ENCODE measurements around the gene ARID3B.

The ARID3B gene

DNA sequence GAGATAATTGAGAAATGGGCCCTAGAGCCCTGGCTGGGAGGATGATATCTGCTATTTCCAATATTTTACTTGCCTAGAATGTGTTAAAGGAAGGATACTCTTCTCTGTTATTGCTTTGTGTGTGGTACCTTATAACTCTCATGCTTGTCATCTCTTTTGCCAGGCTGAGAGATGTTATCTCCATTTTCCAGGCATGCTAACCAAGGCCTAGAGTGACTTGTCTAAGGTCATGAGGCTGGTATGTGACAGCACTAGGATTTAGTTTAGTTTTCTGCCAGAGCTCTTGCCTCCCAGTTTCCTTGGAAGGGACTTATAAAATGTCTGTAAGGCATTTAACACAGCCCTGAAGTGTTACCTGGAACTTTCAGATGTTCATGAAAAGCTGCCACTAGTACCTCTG is 76.0 kb downstream of the ARID3B start:
- Histone ChIP-seq H3K4me3 (ENCODE audit: low read depth in 1 of 5, low read length in 5 of 5) (peak overlapping the region; percentile 80 to 98 (median 91)), H3K27me3 (ENCODE audit: control insufficient read depth in 5 of 5, insufficient read depth in 4 of 5, low read length in 5 of 5) (no peaks in the 10 kb centered on the region), H3K9me3 (ENCODE audit: control insufficient read depth in 5 of 5, low read length in 5 of 5) (no peaks in the 10 kb centered on the region), H3K4me1 (ENCODE audit: control insufficient read depth in 5 of 5, insufficient read depth in 5 of 5, low read length in 5 of 5) (peaks cover 9 to 68% (median 58%) of the 10 kb centered on the region in 5 donors), H3K27ac (ENCODE audit: low read depth, low read length) (peak overlapping the region; percentile 96), H3K9ac (ENCODE audit: low read length in 5 of 5) (peak overlapping the region; percentile 93 to 100 (median 100)), H3K36me3 (ENCODE audit: control insufficient read depth in 5 of 5, insufficient read depth in 5 of 5, low read length in 5 of 5) (peaks cover 0 to 36% (median 31%) of the 10 kb centered on the region in 5 donors)

DNA sequence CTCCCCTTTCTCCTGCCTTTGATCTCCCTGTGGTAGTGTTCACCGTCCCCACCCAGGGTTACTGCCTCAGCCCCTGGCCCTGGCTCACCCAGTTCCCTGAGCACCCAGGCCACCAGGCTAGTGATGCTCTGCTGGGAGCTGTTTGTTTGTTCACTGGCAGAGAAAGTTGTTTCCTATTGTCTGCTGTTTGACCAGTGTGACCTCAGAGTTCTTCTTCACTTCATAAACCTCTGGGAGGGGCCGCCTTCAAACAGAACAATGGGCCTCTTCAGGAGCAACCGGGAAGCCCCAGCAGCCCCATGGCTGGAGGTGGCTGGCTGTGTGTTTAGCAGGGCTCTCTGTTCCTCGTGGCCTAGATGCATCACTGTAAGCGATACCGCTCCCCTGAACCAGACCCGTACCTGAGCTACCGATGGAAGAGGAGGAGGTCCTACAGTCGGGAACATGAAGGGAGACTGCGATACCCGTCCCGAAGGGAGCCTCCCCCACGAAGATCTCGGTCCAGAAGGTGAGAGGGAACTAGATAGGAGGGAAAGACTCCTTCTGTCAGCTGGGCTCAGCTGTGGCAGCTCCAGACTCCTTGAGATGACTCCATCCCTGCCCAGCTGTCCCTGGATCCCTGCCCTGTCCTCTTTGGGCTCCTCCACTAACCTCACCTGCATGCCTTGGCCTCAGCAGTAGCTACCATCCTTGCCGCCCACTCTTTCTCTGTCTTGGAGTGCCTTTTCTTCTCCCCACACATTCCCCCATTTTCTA is 78.0 kb downstream of the ARID3B start:
- Histone ChIP-seq H3K27ac (ENCODE audit: low read depth, low read length) (no peak overlapping the region), H3K9ac (ENCODE audit: low read length in 5 of 5) (peak overlapping the region in 1 of 5 donors; percentile 42), H3K4me3 (ENCODE audit: low read depth in 1 of 5, low read length in 5 of 5) (no peak overlapping the region), H3K4me1 (ENCODE audit: control insufficient read depth in 5 of 5, insufficient read depth in 5 of 5, low read length in 5 of 5) (peaks cover 9 to 67% (median 58%) of the 10 kb centered on the region in 5 donors), H3K9me3 (ENCODE audit: control insufficient read depth in 5 of 5, low read length in 5 of 5) (no peaks in the 10 kb centered on the region), H3K27me3 (ENCODE audit: control insufficient read depth in 5 of 5, insufficient read depth in 4 of 5, low read length in 5 of 5) (no peaks in the 10 kb centered on the region), H3K36me3 (ENCODE audit: control insufficient read depth in 5 of 5, insufficient read depth in 5 of 5, low read length in 5 of 5) (peaks cover 0 to 56% (median 51%) of the 10 kb centered on the region in 5 donors)

DNA sequence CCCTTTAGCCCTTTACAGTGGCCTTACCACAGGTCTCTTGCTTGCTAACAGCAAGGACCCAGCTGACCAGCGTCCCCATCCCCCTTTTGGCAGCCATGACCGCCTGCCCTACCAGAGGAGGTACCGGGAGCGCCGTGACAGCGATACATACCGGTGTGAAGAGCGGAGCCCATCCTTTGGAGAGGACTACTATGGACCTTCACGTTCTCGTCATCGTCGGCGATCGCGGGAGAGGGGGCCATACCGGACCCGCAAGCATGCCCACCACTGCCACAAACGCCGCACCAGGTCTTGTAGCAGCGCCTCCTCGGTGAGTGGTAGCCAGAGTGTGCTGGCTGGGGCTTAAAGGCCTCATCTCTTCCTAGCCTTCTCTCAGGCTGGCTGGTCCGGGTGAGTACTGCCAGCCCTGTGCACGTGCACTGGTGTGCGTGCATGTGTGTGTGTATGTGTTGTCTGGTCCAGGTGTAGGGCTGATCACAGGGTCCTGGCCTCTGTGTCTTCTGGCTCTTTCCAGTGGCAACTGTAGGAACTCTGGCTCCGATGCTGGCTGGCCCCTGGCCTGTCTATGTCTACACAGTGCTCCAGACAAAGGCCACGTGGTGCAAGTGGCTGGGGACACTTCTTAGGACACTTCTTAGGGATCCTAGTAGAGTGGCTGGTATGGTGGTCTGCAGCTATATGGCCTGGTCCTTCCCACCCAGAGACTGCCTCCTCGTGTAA is 79.1 kb downstream of the ARID3B start:
- Histone ChIP-seq H3K9ac (ENCODE audit: low read length in 5 of 5) (peak overlapping the region in 1 of 5 donors; percentile 49), H3K4me1 (ENCODE audit: control insufficient read depth in 5 of 5, insufficient read depth in 5 of 5, low read length in 5 of 5) (peaks cover 9 to 58% (median 49%) of the 10 kb centered on the region in 5 donors)

DNA sequence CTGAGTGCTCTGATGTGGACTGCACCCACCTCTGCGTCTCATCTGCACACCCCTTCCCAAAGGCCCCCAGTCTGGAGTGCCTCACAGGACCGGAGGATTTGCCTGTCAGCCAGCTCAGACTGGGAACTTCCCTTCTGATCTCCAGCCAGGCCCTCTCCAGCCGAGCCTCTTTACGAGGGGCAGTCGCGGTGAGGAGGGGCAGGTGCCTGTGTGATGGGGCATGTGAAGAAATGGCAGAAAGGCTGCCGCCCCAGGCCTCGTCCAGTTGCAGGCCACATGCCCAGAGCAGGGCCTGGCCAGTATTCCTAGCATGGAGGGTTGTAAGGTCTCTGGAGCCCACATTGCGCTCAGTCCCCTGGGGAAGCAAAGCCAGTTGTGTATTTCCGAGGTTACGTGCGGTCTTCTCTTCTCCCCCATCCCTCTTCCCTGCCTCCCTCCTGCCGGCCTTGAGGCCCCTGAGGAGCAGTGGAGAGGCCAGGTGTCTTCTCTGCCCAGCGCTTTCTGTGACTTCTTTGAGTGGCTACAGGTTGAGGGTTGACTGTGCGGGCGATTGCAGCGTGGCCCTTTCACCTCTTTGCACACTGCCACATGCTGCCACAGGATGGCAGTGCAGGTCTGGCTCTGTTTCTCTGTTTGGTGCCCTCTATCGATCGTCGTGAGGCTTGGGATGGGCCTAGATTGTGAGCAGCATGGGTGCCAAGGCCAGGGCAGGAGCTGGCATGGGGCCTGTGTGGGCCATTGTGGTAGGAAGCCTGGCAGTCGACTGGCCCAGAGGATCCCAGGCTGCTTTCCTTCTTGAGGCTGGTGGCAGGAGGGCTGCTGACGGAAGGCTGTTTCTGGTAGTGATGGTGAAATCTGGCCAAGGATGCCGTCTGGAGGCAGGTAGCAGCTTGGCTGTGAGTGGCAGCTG is 79.9 kb downstream of the ARID3B start:
- peaks cover 9 to 56% (median 47%) of the 10 kb centered on the region in 5 donors for H3K4me1 ChIP-seq (ENCODE audit: control insufficient read depth in 5 of 5, insufficient read depth in 5 of 5, low read length in 5 of 5)
- H3K9me3 ChIP-seq (ENCODE audit: control insufficient read depth in 5 of 5, low read length in 5 of 5): no peaks in the 10 kb centered on the region

More for the DNA sequence above, 79.1 kb downstream of the ARID3B start:
- Histone ChIP-seq H3K36me3 (ENCODE audit: control insufficient read depth in 5 of 5, insufficient read depth in 5 of 5, low read length in 5 of 5) (peaks cover 0 to 67% (median 62%) of the 10 kb centered on the region in 5 donors), H3K27ac (ENCODE audit: low read depth, low read length) (peak overlapping the region; percentile 46), H3K4me3 (ENCODE audit: low read depth in 1 of 5, low read length in 5 of 5) (no peak overlapping the region), H3K9me3 (ENCODE audit: control insufficient read depth in 5 of 5, low read length in 5 of 5) (no peaks in the 10 kb centered on the region), H3K27me3 (ENCODE audit: control insufficient read depth in 5 of 5, insufficient read depth in 4 of 5, low read length in 5 of 5) (no peaks in the 10 kb centered on the region)

DNA sequence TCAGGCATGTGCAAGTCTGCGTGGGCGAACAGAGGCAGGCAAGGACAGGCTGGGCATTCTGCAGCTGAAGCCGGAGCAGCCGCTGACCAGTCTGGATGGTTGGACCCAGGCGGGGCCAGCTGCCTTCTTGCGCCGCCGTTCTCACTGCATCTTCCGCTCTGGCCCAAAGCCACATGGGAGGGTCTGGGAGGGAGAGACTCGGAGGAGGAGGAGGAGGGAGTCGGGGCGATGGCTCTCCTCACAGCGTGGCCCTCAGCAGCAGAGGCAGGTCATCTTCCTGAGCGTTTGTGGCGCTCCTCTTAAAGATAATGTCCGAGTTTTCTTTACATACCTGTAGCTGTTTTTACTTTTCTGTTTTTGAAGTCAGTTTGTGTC is 80.5 kb downstream of the ARID3B start:
- peak overlapping the region in 1 of 5 donors; percentile 13 for H3K9ac ChIP-seq (ENCODE audit: low read length in 5 of 5)

More for the DNA sequence above, 79.9 kb downstream of the ARID3B start:
- H3K9ac ChIP-seq (ENCODE audit: low read length in 5 of 5): peak overlapping the region in 1 of 5 donors; percentile 49
- peak overlapping the region; percentile 46 for H3K27ac ChIP-seq (ENCODE audit: low read depth, low read length)
- peaks cover 0 to 75% (median 70%) of the 10 kb centered on the region in 5 donors for H3K36me3 ChIP-seq (ENCODE audit: control insufficient read depth in 5 of 5, insufficient read depth in 5 of 5, low read length in 5 of 5)
- no peak overlapping the region for H3K4me3 ChIP-seq (ENCODE audit: low read depth in 1 of 5, low read length in 5 of 5)
- no peaks in the 10 kb centered on the region for H3K27me3 ChIP-seq (ENCODE audit: control insufficient read depth in 5 of 5, insufficient read depth in 4 of 5, low read length in 5 of 5)

DNA sequence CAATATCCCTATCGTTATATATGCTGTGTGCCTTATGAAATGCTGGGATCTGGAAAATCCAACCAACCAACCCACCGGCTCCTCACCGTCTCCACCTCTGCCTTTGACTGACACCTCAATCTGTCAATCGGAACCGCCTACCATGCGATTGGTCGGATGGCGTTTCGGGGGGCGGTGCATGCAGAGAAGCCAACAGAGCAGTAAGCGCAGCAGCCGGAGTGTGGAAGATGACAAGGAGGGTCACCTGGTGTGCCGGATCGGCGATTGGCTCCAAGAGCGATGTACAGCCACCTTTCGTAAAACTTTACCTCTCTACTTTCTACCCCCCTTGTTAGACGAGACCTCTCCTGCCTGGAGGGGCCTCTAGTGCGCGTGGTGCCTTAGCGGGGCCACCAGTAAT is 80.9 kb downstream of the ARID3B start:
- no peaks in the 10 kb centered on the region for H3K27me3 ChIP-seq (ENCODE audit: control insufficient read depth in 5 of 5, insufficient read depth in 4 of 5, low read length in 5 of 5)
- H3K36me3 ChIP-seq (ENCODE audit: control insufficient read depth in 5 of 5, insufficient read depth in 5 of 5, low read length in 5 of 5): peaks cover 0 to 85% (median 80%) of the 10 kb centered on the region in 5 donors
- no peak overlapping the region for H3K4me3 ChIP-seq (ENCODE audit: low read depth in 1 of 5, low read length in 5 of 5)
- H3K4me1 ChIP-seq (ENCODE audit: control insufficient read depth in 5 of 5, insufficient read depth in 5 of 5, low read length in 5 of 5): peaks cover 4 to 47% (median 38%) of the 10 kb centered on the region in 5 donors
- no peak overlapping the region for H3K9ac ChIP-seq (ENCODE audit: low read length in 5 of 5)
- H3K9me3 ChIP-seq (ENCODE audit: control insufficient read depth in 5 of 5, low read length in 5 of 5): no peaks in the 10 kb centered on the region
- no peak overlapping the region for H3K27ac ChIP-seq (ENCODE audit: low read depth, low read length)

More for the DNA sequence above, 80.5 kb downstream of the ARID3B start:
- no peaks in the 10 kb centered on the region for H3K27me3 ChIP-seq (ENCODE audit: control insufficient read depth in 5 of 5, insufficient read depth in 4 of 5, low read length in 5 of 5)
- H3K4me1 ChIP-seq (ENCODE audit: control insufficient read depth in 5 of 5, insufficient read depth in 5 of 5, low read length in 5 of 5): peaks cover 8 to 51% (median 41%) of the 10 kb centered on the region in 5 donors
- no peak overlapping the region for H3K27ac ChIP-seq (ENCODE audit: low read depth, low read length)
- no peak overlapping the region for H3K4me3 ChIP-seq (ENCODE audit: low read depth in 1 of 5, low read length in 5 of 5)
- no peaks in the 10 kb centered on the region for H3K9me3 ChIP-seq (ENCODE audit: control insufficient read depth in 5 of 5, low read length in 5 of 5)
- H3K36me3 ChIP-seq (ENCODE audit: control insufficient read depth in 5 of 5, insufficient read depth in 5 of 5, low read length in 5 of 5): peaks cover 0 to 81% (median 76%) of the 10 kb centered on the region in 5 donors

DNA sequence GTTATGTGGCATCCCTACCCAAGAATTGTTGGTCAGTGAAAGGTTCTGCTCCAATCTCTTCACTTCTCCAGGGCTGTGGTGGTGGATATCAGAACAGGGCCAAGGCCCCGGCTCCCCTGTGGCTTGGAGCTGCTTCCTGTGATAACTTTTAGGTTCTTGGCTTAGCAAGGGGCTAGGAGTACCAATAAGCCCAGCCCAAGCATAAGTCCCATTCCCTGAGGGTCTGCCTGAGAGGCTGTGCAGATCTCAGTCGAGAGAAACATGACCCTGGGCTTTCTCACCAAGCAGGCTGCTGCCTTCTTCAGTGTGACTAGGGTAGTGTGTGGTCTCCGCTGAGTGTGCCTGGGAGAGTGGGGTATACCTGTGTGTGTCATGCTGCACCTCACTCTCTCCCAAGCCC is 81.7 kb downstream of the ARID3B start:
- Histone ChIP-seq H3K36me3 (ENCODE audit: control insufficient read depth in 5 of 5, insufficient read depth in 5 of 5, low read length in 5 of 5) (peaks cover 0 to 93% (median 89%) of the 10 kb centered on the region in 5 donors), H3K27me3 (ENCODE audit: control insufficient read depth in 5 of 5, insufficient read depth in 4 of 5, low read length in 5 of 5) (no peaks in the 10 kb centered on the region), H3K9ac (ENCODE audit: low read length in 5 of 5) (no peak overlapping the region), H3K4me1 (ENCODE audit: control insufficient read depth in 5 of 5, insufficient read depth in 5 of 5, low read length in 5 of 5) (peaks cover 3 to 39% (median 30%) of the 10 kb centered on the region in 5 donors), H3K27ac (ENCODE audit: low read depth, low read length) (no peak overlapping the region), H3K4me3 (ENCODE audit: low read depth in 1 of 5, low read length in 5 of 5) (no peak overlapping the region), H3K9me3 (ENCODE audit: control insufficient read depth in 5 of 5, low read length in 5 of 5) (no peaks in the 10 kb centered on the region)

DNA sequence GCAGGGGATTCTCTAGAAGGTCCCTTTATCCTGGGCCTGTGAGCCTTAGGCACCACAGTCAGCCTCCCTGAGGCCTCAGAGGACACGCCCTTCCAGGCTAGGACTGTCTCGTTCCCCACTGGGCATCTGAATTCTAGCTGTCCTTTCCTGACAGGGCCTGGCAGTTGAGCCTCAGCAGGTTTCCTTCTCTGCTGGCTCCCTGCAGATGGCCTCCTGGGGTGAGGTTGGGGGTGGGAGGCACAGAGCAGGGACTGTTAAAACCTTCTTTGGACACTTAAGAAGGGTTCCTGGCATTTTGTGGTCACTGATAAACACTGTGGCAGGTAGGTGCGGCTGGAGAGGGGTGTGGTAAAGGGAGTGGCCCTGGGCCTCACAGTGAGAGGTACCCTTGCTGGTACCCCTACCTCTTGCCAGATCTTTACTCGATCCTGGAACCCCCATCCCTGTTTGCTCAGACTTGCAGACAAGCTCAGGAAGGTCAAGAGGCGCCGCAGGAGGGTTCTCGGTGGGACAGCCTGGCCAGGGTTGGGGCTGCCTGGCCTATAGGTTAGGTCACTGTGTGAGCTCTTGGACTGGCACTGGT is 83.1 kb downstream of the ARID3B start:
- Histone ChIP-seq H3K9me3 (ENCODE audit: control insufficient read depth in 5 of 5, low read length in 5 of 5) (no peaks in the 10 kb centered on the region), H3K9ac (ENCODE audit: low read length in 5 of 5) (no peak overlapping the region), H3K27me3 (ENCODE audit: control insufficient read depth in 5 of 5, insufficient read depth in 4 of 5, low read length in 5 of 5) (no peaks in the 10 kb centered on the region), H3K27ac (ENCODE audit: low read depth, low read length) (no peak overlapping the region), H3K36me3 (ENCODE audit: control insufficient read depth in 5 of 5, insufficient read depth in 5 of 5, low read length in 5 of 5) (peaks cover 0 to 100% (median 100%) of the 10 kb centered on the region in 5 donors), H3K4me1 (ENCODE audit: control insufficient read depth in 5 of 5, insufficient read depth in 5 of 5, low read length in 5 of 5) (peaks cover under 1 to 28% (median 21%) of the 10 kb centered on the region in 5 donors), H3K4me3 (ENCODE audit: low read depth in 1 of 5, low read length in 5 of 5) (no peak overlapping the region)

DNA sequence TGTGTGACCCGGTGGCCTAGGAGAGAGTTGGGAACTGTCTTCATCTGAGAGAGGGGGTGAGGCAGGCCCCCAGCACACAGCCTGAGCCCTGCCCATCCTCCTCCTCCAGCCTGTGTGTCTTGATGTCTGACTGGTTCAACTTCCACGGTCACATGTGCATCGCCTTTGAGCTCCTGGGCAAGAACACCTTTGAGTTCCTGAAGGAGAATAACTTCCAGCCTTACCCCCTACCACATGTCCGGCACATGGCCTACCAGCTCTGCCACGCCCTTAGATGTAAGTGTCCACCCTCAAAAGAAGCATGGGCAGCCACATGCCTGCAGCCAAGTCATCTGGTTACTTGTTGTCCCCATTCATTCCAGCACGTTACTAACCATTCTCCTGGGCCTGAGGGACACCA is 84.7 kb downstream of the ARID3B start:
- peaks cover 0 to 100% (median 99%) of the 10 kb centered on the region in 5 donors for H3K36me3 ChIP-seq (ENCODE audit: control insufficient read depth in 5 of 5, insufficient read depth in 5 of 5, low read length in 5 of 5)
- no peak overlapping the region for H3K27ac ChIP-seq (ENCODE audit: low read depth, low read length)

More for the DNA sequence above, 84.7 kb downstream of the ARID3B start:
- H3K9me3 ChIP-seq (ENCODE audit: control insufficient read depth in 5 of 5, low read length in 5 of 5): no peaks in the 10 kb centered on the region
- no peaks in the 10 kb centered on the region for H3K27me3 ChIP-seq (ENCODE audit: control insufficient read depth in 5 of 5, insufficient read depth in 4 of 5, low read length in 5 of 5)
- peaks cover 0 to 22% (median 14%) of the 10 kb centered on the region in 5 donors for H3K4me1 ChIP-seq (ENCODE audit: control insufficient read depth in 5 of 5, insufficient read depth in 5 of 5, low read length in 5 of 5)
- H3K9ac ChIP-seq (ENCODE audit: low read length in 5 of 5): no peak overlapping the region
- no peak overlapping the region for H3K4me3 ChIP-seq (ENCODE audit: low read depth in 1 of 5, low read length in 5 of 5)
